GM19467 (cell line): Measurements from ENCODE around the gene TRIM62.

Experiments
- ATAC-seq: cut with Tn5 transposase; IDR thresholded peaks from one replicate; pipeline ENCODE4 v1.9.1; 2021; ENCODE audit warnings: mild to moderate bottlenecking, moderate library complexity; ENCODE audit not compliant: unreplicated experiment

Gene TRIM62

DNA sequence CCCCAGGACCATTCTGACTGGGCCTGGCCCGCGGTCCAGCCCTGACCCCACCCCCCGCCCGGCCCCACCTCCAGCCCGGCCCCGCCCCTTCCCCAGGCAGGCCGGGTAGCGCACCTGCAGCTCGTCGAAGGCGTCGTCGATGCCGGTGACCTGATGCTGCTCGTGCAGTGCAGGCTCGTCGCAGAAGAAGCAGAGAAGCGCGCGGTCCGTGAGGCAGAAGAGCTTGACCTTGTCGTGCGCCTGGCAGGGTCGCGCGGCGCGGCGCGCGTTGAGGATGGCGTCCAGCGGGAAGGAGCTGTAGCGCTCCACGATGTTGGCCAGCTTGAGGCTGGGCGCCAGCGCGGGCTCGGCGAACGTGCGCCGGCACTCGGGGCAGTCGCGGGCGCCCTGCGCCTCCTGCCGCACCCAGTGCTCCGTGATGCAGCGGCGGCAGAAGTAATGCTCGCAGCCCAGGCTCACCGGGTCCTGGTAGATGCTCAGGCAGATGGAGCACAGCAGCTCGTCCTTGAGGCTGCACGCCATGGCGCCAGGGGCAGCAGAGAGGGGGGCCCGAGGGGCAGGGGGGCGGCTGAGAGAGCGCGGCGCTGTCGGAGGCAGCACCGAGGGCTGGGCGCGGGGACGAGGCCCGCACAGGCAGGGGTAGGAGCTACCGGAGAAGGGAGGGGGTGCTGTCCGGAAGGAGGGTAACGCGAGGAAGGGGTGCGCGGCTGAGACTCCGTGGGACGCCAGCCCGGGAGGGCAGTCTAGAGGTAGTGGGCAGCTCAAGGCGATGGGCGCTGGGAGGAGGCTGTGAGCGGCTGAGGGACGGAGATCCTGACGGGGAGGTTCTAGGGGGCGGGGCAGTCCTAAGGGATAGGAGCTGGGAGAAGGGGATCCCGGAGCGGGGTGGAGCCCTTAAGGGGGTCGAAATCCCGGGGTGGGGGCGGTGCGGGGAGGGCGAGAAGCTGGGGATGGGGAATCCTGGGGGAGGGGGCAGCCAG is 642 bp downstream of the TRIM62 start:
- ATAC-seq, result no peak

DNA sequence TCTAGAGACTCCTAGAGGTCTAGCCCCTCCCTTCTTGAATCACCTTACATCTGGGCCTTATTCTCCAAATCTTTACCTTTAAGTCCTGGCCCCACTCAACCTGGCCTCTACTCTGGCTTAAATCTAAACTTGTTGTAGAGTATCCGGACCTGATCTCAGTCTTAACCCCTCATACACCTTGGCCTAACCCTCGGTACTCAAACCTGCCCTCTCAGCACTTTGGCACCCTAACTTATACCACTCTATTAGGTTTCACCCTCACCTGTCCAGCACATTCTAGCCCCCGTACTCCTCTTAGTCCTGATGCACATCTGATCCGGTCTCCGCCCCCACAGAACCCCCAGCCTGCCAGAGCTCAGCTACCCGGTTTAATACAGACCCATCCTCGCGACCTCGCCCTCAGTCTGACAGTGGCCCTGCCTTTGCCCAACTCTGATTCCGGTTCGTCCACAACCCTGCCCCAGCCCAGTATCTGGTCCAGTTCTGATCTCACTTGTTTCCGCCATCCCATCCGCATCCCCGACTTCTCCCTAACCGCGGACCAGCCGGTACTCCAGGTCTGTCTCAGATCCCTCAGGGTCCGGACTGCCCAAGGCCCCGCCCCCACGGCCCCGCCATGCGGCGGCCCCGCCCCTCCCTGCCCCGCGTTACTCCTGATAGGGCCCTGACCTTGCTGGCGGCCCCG is 1.5 kb downstream of the TRIM62 start:
- ATAC-seq, result peak; percentile 74

DNA sequence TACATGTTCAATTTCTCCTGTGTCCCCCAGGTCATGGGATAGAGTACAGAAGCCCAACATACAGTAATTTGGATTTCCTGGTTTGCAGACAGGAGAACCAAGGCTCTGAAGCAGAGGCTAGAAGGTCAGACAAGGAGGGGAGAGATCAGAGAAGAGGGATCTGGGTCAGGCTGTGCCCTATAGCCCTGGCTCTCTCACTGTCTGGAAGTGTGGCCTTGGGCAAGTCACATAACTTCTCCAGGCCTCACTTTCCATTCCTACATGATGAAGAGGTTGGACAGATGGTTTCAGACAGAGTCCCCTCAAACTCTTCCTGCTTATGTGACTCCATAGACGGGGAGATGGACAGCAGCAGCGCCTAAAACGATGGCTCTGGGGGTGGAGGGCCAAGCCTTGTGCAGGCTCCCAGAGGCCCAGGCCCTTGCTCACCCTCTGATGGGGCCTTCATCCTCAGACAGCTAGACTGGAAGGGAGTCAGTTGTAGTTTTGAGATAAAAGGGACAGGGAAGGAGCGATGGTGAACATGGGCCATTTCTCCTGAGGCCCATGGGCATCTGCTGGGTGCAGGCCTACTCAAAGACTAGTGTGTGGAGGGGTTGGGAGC is 2.9 kb downstream of the TRIM62 start:
- ATAC-seq, result no peak

DNA sequence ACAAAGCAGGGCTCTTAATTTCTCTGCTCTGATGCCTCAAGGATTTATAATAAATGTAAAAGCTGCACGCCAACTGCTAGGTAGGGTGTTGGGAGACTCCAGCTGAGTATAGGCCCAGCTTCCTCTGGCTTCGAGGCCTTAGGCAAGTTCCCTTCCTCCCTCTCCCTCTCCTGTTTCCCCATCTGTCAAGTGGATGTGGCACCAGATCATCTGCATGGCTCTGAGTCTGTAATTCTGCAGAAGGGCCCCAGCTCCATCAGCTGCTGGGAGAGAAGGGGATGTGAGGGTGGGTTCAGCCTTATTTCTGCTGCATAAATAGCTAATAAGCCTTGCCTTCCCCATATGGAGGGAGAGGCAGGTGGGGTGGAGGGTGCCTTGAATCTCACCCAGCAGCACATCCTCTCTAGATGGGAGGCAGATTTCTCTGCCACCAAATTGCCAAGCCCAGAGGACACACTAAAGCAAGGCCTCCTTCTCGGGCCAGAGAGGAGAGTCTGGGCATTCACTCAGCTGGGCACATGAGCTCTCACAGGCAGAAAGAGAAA is 3.8 kb downstream of the TRIM62 start:
- ATAC-seq, result no peak

DNA sequence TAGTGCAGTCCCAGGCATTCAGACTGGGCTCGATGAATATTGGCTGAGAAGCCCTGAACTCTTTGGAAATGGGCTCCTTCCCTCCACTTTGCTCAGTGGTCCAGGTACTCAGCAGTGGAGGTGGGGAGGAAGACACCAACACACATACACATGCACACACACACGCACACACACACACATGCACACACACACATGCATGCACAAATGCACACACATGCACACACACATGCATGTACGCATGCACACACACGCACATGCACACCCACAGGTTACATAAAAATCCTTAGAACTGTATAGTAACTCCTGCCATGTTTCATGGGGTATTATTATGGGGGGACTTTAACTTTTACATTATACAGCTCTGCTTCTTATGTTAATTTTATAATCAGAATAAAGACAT is 5.0 kb downstream of the TRIM62 start:
- ATAC-seq, result no peak

DNA sequence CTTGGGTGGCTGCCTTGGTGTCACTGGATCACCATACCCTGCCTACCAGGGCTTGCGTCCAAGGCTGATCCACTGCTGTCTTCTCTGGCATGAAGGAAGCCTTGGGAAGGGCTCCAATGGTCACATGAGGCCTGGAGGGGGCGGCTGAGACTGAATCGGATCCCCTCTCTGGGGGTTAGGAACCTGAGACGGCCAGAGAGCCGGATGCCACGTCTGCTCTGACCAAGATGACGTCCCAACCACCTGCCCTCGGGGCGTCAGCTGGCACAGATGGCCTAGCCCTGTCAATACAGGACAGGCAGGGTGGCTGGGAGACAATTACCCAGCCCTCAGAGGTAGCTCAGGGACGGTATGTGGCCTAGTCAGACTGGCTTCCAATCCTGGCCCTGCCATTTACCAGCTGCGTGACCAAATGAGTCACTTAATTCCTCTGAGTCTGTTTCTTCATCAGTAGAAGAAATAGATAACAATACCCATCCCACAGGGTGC is 5.4 kb downstream of the TRIM62 start:
- ATAC-seq, result no peak

DNA sequence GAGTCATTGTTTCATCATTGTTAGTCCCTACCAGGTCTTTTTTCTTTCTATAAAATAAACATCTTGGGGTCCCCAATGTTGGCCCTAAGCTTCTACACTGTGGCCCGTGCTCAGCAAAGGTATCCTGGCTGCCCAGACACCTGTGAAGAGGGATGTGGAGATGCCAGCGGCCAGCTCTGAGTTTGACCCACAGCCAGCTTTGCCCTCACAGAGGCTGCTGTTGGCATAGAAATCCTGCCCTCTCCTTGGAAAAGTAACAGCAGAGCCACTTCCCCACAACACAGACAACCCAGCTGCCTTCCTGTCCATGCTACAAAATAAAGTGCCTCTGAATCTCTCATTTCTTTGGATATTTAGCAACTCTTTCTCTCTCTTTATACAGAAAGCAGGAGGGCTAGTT is 6.0 kb downstream of the TRIM62 start:
- ATAC-seq, result no peak

DNA sequence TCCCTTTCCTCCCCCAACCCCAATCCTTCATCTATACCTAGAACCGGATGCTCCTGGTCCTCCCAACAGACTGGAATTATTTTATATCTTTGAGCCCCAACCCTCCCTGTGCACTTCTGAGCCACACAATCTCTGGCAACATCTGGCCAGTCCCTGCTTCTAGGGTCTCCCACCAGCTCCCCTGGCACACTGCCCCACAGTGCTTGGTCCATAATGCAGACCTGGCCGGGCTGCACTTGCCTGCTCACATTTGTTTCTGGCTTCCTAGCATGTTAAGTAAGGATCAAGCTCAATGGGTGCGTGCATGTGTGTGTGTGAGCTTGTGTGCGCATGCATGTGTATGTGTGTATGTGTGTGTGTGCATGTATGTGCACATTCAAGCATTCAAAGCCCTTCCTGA is 8.8 kb downstream of the TRIM62 start:
- ATAC-seq, result no peak

DNA sequence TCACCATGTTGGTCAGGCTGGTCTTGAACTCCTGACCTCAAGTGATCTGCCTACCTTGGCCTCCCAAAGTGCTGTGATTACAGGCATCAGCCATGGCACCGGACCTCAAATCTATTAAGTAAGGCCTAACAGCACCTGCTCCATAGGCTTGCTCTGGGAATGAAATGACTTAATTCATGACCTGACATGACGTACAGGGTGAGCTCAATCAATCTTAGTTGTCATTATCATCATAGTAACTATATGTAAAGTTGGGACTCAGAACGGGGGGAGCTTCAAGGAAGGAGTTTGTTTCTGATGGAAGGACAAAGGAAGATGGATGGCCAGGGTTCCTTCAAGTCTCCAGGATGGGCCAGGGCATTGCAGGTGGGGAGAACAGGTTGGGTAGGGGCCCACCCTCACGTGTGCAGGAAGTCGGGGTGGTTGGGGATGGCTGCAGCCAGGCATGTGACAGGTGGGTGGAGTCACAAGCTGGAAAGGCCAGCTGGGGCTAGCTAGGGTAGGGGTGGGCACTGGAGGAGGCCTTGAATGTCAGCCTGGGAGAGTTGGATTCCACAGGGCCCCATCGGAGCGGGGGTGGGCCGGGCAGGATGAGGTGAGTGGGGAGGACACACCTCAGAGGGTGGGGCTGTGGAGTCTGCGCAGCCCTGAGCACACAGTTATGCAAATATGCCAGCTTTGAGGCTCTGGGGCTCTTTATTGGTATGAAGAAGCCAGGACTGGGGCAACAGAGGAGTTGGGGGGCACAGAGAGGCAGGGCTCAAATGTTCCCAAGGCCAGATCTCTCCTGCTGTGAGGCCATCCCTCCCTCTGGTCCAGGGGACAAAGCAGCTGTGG is 9.6 kb downstream of the TRIM62 start:
- no peak for ATAC-seq

DNA sequence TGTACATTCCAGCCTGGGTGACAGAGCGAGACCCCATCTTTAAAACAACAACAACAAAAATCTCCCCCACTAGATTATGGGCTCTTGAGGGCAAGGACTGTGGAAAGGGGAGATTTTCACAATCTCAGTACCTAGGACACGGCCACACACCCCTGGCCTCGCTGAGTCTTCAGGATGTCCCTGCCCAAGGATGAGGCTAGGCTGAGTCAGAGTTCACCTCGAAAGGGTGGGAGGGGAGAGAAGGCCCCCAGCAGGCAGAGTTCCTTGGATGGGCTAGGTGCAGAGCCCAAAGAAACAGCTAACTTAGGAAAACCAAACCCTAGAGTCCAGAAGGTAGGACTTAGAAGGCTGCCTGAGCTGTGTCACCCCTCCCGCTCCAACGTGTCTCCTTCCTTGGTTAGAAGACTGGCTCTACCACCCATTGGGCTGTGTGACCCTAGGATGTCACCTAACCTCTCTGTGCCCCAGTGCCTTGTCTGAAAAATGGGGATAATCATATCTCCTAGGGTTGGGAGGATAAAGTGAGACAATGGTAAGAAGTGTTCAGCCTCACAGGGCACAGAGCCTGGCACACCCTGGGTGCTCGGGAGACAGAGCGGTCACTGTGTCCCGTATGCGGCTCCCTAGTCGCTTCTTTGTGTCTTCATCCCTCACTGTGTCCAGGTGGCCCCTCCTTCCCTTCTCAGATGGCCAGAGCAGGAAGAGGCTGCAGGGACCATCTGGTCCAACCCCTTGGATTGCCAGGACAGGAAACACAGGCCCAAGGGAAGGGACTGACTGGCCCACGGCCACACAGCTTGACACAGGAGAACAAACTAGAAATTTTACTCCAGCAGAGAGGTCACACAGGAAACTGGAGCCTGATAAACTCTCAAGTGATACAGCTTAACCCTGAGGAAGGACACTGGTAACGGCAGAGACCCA is 11.2 kb downstream of the TRIM62 start:
- ATAC-seq, result no peak

DNA sequence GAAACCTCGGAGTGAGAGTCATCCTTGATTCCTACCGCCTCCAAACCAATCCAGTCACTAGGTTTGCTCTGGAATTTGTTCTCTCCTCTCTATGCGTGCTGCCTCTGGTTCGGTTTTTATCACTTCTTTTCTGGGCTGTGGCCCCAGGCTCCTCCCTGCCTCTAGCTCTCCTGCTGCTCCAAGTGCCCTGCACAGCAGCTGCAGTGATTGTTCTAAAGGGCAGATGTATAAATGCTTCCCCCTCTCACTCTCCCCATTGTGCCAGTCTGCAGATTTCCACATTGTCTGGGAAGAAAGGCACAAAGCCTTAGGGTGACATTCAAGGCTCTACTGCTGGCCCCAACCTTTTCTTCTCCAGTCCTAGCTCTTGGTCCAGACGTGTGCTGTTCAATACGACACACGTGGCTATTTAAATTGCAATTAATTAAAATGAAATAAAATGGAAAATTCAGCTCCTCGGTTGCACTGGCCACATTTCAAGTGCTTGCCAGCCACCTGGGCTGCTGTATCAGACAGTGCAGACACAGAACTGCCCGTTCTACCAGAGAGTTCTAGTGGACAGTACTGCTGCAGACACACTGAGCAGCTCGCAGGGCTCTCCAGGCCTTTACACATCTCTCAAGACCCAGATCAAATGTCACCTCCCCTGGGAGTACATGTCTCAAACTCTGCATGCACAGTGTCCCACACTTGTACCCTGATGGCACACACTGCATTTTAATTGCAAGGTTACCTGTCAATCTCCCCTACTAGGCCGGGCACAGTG is 12.4 kb downstream of the TRIM62 start:
- ATAC-seq, result no peak

DNA sequence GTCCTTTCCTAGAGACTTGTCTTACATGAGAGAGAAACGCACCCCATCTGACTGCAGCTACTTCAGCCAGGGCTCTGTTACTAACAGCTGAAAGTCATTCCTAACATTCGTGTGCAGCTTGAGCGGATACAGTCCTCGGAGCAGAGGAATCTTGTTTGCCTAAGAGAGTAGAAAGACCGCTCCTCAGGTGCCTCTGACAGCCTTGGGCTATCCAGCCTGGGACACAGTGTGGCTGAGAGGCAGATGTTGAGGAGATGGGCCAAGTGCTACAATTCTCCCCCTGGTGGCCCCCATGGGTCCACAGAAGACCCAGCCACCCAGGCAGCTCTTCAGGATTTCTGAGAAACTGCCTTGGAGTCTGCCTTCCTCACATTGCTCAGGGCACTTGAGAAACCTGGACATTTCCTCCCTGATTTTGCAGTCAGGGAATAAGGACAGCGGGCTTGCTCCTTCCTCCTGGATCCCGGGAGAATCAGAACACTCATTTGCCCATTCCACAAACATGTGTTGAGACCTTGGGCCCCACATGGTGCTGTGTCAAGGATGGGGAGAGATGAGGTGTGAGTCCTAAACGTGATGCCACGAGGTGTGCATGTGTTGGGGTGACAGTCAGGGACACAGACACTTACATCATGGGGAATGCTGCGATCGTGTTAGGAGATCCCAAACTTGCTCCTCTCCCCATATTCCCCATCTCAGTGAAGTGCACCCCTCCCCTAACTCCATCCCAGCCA is 13.1 kb downstream of the TRIM62 start:
- ATAC-seq, result no peak

DNA sequence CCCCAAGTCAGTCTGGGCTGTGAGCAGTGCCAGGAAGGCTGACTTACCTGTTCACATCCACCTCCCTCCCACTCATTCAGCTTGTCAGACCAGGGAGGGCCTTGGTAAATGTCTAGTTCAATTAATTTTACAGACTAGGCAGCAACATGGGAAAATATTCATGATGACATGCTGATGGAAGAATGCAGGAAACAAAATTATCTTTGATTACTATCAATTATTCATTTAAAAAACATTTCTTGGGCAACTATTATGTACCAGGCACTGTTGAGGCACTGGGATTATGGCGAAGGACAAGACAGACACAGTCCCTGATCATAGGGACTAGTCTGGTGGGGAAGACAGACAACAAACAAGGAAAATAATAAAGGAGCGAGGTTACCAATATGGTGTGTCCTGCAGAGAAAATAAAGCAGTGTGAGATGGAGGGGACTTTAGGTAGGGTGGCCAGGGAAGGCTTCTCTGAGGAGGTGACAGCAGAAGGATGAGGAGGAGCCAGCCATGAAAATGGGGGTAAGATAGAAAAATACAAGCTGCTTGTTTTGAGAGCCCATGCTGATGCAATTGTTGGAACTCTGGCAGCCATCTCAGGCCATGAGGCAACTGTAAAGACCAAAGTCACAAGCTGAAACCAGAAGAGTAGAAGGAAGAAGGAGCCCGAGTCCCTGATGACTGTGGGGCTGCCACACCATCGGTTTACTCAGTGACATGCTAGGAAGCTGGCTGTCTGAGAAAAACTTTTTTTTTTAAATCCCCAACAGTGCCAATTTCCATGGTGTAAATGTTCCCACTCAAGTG is 14.0 kb downstream of the TRIM62 start:
- ATAC-seq, result no peak

DNA sequence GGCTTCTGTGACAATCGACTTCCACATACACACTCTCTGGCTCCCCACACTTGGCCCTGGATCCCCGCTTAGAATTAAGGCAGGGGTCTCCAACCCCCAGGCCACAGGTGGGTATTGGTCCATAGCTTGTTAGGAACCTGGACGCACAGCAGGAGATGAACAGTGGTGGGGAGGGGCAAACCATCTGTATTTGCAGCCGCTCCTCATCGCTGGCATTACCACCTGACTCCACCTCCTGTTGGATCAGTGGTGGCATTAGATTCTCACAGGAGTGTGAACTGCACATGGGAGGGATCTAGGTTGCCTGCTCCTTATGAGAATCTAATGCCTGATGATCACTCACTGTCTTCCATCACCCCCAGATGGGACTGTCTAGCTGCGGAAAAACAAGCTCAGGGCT is 16.0 kb downstream of the TRIM62 start:
- ATAC-seq, result no peak

DNA sequence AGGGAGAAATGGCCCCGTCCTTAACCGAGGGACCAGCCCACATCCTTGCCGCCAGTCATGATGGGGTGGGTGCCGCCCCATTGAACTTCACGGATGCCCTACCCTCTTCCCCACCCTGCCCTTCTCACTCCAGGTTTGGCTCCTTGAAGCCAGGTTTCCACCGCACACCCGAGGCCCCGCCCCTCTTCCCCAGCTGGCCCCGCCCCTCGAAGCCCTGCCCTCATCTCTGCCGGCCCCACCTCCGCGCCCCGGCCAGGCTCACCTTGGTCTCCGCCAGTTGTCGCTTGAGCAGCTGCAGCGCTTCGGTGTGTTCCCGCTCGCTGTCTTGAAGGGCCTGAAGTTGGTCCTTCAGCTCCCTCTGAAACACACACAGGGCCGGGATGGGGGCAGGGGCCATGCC is 16.6 kb downstream of the TRIM62 start:
- no peak for ATAC-seq

DNA sequence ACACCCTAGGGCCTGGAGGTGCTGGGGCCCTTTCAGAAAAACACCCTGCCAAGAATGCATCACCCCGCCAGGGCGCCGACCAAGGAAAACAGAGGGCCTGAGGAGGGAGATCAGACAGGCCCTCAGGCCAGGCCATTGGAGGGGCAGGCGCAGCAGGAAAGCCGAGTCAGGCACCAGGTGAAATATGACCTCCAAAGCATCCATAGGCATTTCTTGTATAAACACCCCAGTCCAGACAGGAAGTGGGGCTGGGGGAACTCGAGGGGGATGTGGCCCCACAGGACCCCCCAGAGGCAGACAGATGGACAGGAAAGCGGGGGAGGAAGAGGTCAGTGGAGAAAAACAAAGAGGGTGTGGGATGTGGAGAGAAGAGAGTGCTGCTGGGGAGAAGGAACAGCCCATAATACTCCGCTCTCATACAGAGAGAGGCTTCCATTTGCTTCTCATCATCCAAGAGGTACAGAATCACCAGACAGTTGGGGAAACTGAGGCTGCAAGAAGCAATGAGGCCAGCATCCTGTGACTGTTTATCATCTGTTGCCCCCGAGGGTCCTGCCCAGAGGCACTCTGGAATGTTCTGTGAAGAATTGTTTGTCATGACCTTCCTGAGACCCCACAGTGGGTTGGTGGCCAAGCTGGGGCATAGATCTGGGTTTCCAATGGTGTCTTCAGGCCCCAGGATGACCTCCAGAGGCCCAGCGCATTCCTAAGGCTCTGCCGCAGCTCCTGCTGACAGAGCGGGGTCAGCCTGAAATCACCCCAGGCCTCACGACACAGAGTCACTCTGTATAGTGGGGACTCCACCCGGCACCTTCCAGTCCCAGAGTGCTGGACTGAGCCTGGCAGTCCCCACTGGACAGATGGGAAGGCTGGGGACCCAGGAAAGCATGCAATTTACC is 18.0 kb downstream of the TRIM62 start:
- ATAC-seq, result no peak
